GM12878 (cell line): ENCODE results near the gene NR6A1. TPM values are rescaled to one million over a fixed set of nuclear protein-coding genes. Genes with fewer than 3 reads are reported as not detected.

Experiments used
- ATAC-seq: fragments of 200-7000 bp; cut with Tn5 transposase; 3 replicates; pipeline ENCODE4 v1.9.1; 2020; ENCODE audit warnings: mild to moderate bottlenecking, moderate library complexity
- BruUV-seq: library from RNA; stranded (reverse); fragments of 400-500 nt; replicated peaks from 2 replicates; lab custom pipeline; 2021; lab: Mats Ljungman, UMichigan
- CTCF ChIA-PET: fragments of 300-600 bp; sonication (Branson Sonifier 250); formaldehyde crosslinking; extraction: SDS; loops from one replicate; lab custom pipeline; 2021; ENCODE audit warnings: inconsistent platforms; lab: Yijun Ruan, JAX
- POLR2A ChIA-PET: fragments of 350-600 bp; formaldehyde crosslinking; extraction: SDS; loops from one replicate; lab custom pipeline; 2021; ENCODE audit warnings: inconsistent platforms; lab: Charles Lee
- RAD21 ChIA-PET: fragments of 300-600 bp; sonication (Branson Sonifier 250); formaldehyde crosslinking; loops from one replicate; lab custom pipeline; 2023; ENCODE audit warnings: antibody characterized with exemption; ENCODE audit not compliant: unreplicated experiment; lab: Charles Lee
- SMC1A ChIA-PET: fragments of 300-600 bp; sonication (Branson Sonifier 250); formaldehyde crosslinking; loops from one replicate; lab custom pipeline; 2023; ENCODE audit not compliant: unreplicated experiment, uncharacterized antibody; lab: Charles Lee
- DNase-seq: peaks from one replicate; pipeline ENCODE4 v3.0.0-alpha.2; 2011; ENCODE audit warnings: low read depth, low spot score
- FAIRE-seq: peaks from 3 replicates; lab custom pipeline; 2011; peaks lifted over from hg19 to GRCh38; lab: Jason Lieb, UNC
- H2AFZ ChIP-seq: 2 replicates; pipeline ENCODE4 v1.6.0; 2011; ENCODE audit warnings: low read depth, low read length, control low read depth; ENCODE audit not compliant: control insufficient read depth
- H3K27ac ChIP-seq: 2 replicates; pipeline ENCODE4 v1.5.1; 2011; ENCODE audit warnings: control low read depth; ENCODE audit not compliant: control insufficient read depth, insufficient read depth
- H3K27me3 ChIP-seq, 2 experiments: replicated peaks in 1 of 2; 2 replicates each; pipeline versions ENCODE4 v1.6.0 to v1.6.1; 2011; ENCODE audit warnings: low read length in 1 of 2; ENCODE audit not compliant: control insufficient read depth in 2 of 2, insufficient read depth in 2 of 2
- H3K36me3 ChIP-seq, 2 experiments: 2 replicates each; pipeline ENCODE4 v1.5.1; 2011; ENCODE audit warnings: low read length in 1 of 2; ENCODE audit not compliant: control insufficient read depth in 2 of 2, insufficient read depth in 2 of 2
- H3K4me1 ChIP-seq: 2 replicates; pipeline ENCODE4 v1.6.1; 2011; ENCODE audit warnings: mild to moderate bottlenecking, low read length, moderate library complexity, mixed read lengths; ENCODE audit not compliant: control insufficient read depth, insufficient read depth
- H3K4me2 ChIP-seq: 2 replicates; pipeline ENCODE4 v1.6.0; 2011; ENCODE audit warnings: control low read depth; ENCODE audit not compliant: control insufficient read depth, insufficient read depth
- H3K4me3 ChIP-seq: fragments of 200-600 bp; sonication (generic); 2 replicates; pipeline ENCODE4 v1.5.1; 2016
- H3K79me2 ChIP-seq: 2 replicates; pipeline ENCODE4 v1.6.0; 2011; ENCODE audit warnings: low read length; ENCODE audit not compliant: control insufficient read depth, insufficient read depth
- H3K9ac ChIP-seq: 2 replicates; pipeline ENCODE4 v1.8.0; 2011; ENCODE audit warnings: low read length, control low read depth, mixed read lengths; ENCODE audit not compliant: control insufficient read depth, insufficient read depth
- H3K9me3 ChIP-seq: replicated peaks from 3 replicates; pipeline ENCODE4 v1.5.1; 2011; ENCODE audit warnings: mild to moderate bottlenecking, low read length; ENCODE audit not compliant: control insufficient read depth, insufficient read depth
- H4K20me1 ChIP-seq: 2 replicates; pipeline ENCODE4 v1.6.0; 2011; ENCODE audit not compliant: control insufficient read depth, insufficient read depth
- ETV6 ChIP-seq, 2 experiments: fragments of 450-650 bp in 1 of 2; IDR thresholded peaks in 1 of 2; conservative IDR thresholded peaks in 1 of 2; 2 replicates each; pipeline ENCODE4 v1.6.1; 2014; ENCODE audit warnings: antibody characterized with exemption in 1 of 2, borderline replicate concordance in 1 of 2, low read depth in 1 of 2, mild to moderate bottlenecking in 1 of 2, moderate library complexity in 1 of 2
- IKZF1 ChIP-seq: fragments of 450-650 bp; conservative IDR thresholded peaks from 2 replicates; pipeline ENCODE4 v1.6.1; 2017; ENCODE audit warnings: antibody characterized with exemption, mild to moderate bottlenecking
- POLR2AphosphoS5 ChIP-seq: IDR thresholded peaks from 2 replicates; pipeline ENCODE4 v1.6.1; 2011; ENCODE audit warnings: mild to moderate bottlenecking, low read length, inconsistent platforms
- RFX5 ChIP-seq: IDR thresholded peaks from 2 replicates; pipeline ENCODE4 v1.6.1; 2011; ENCODE audit warnings: low read depth, low read length, improper control_type of control experiment
- RUNX3 ChIP-seq: IDR thresholded peaks from 2 replicates; pipeline ENCODE4 v1.6.1; 2012; ENCODE audit warnings: low read length, inconsistent platforms
- ZSCAN29 ChIP-seq: fragments of 450-650 bp; IDR thresholded peaks from 2 replicates; pipeline ENCODE4 v1.6.1; 2017; ENCODE audit warnings: mild to moderate bottlenecking, moderate library complexity
- WGBS: methylation state at CpG from one replicate; pipeline ENCODE4 v1.1.6; 2016; ENCODE audit warnings: low lambda C conversion rate; ENCODE audit not compliant: insufficient replicate concordance, insufficient coverage; ENCODE audit errors: missing lambda C conversion rate; 5-methylcytosine and 5-hydroxymethylcytosine counted together
- in situ Hi-C: fragments of 300-500 bp; cut with MboI; formaldehyde crosslinking; loops from 9 replicates; pipeline ENCODE4 v1.14.3; 2018; ENCODE audit warnings: mixed read lengths
- intact Hi-C: fragments of 100-400 bp; cut with micrococcal nuclease; formaldehyde crosslinking; loops from one replicate; pipeline ENCODE4 v1.14.2; 2022; ENCODE audit not compliant: unreplicated experiment
- polyA plus RNA-seq, 11 experiments: library from polyadenylated mRNA; depleted of rRNA in 4 of 11; unstranded in 6 of 11; stranded (reverse) in 5 of 11; fragments of >200 nt; fragmentation: Nextera tagmentation in 4 of 11; fragmentation: Illumina TruSeq in 1 of 11; extraction: Ambion mirVana in 4 of 11; extraction: Trizol in 1 of 11; gene quantifications; 1 replicate in 1 of 11; 2 replicates in 10 of 11; pipeline versions ENCODE4 v1.2.1 to v1.2.3, GENCODE V29; 2011 to 2016; ENCODE audit warnings: inconsistent platforms in 2 of 11, missing spikeins in 2 of 11, low read depth in 1 of 11
- total RNA-seq, 4 experiments: library from RNA; depleted of rRNA in 3 of 4; stranded (reverse); fragments of >200 nt in 3 of 4; fragmentation: Illumina TruSeq in 1 of 4; extraction: Trizol in 1 of 4; gene quantifications; 2 replicates each; pipeline versions ENCODE4 v1.2.1 to v1.2.3, GENCODE V29; 2013 to 2021
- TF ChIP-seq, protein P1 (sequence below), 3 experiments: IDR thresholded peaks in 2 of 3; conservative IDR thresholded peaks in 1 of 3; 2 replicates each; pipeline ENCODE4 v1.5.1; 2011; ENCODE audit warnings: low read depth in 3 of 3, low read length in 3 of 3, mild to moderate bottlenecking in 3 of 3, control low read depth in 2 of 3, moderate library complexity in 2 of 3, inconsistent platforms in 1 of 3, mixed read lengths in 1 of 3; ENCODE audit not compliant: control insufficient read depth in 2 of 3, insufficient read depth in 1 of 3; ENCODE audit errors: extremely low read depth in 1 of 3

The NR6A1 gene
- total and polyA plus RNA-seq, 10 of the 15 experiments (the other 5 are each of a cell fraction or from before 2014, with no cell fraction given): 1.2 to 9.2 (median 4.6) TPM

- TF ChIP-seq, protein P1, sequence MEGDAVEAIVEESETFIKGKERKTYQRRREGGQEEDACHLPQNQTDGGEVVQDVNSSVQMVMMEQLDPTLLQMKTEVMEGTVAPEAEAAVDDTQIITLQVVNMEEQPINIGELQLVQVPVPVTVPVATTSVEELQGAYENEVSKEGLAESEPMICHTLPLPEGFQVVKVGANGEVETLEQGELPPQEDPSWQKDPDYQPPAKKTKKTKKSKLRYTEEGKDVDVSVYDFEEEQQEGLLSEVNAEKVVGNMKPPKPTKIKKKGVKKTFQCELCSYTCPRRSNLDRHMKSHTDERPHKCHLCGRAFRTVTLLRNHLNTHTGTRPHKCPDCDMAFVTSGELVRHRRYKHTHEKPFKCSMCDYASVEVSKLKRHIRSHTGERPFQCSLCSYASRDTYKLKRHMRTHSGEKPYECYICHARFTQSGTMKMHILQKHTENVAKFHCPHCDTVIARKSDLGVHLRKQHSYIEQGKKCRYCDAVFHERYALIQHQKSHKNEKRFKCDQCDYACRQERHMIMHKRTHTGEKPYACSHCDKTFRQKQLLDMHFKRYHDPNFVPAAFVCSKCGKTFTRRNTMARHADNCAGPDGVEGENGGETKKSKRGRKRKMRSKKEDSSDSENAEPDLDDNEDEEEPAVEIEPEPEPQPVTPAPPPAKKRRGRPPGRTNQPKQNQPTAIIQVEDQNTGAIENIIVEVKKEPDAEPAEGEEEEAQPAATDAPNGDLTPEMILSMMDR (IDR thresholded peaks at IDR 0.05 in 2 of 3, conservative IDR thresholded peaks at IDR 0.05 in 1 of 3; ENCODE audit: control insufficient read depth in 2 of 3, extremely low read depth in 1 of 3, insufficient read depth in 1 of 3, low read depth in 3 of 3, low read length in 3 of 3): no peak
- TF ChIP-seq ZSCAN29: peak; percentile 91
Observed at GRCh38 chr9:124769549-124770358, 1.4 kb downstream of the NR6A1 start (continued).

- BruUV-seq: TSS peak; percentile 55
- peaks cover 18% of the 10 kb centered on the region for H3K4me1 ChIP-seq
- no peaks in the 10 kb centered on the region for H4K20me1 ChIP-seq
- H3K27ac ChIP-seq: peak overlapping the region; percentile 69
- POLR2A ChIA-PET: interaction anchor here (0.6 to 4.5 kb wide), 17 partner anchors 10 to 488 kb away, joined by 3 to 41 read pairs (median 4); partner anchors contain the start of genes ARPC5L, RPL35 and WDR38
- SMC1A ChIA-PET: interaction anchor here (0.8 to 9.9 kb wide), 13 partner anchors 10 to 379 kb away, joined by 3 to 233 read pairs (median 4); partner anchors contain the start of gene WDR38
- ATAC-seq (no peak), FAIRE-seq (peak; percentile 71), DNase-seq (no peak)
- peaks cover 62% of the 10 kb centered on the region for H3K79me2 ChIP-seq
- intact Hi-C loops: loop anchor here (5.0 kb wide), 1 partner anchor 352 kb away; the partner anchor contains the start of gene PSMB7
- TF ChIP-seq ETV6 (conservative IDR thresholded peaks at IDR 0.05 in 1 of 2, IDR thresholded peaks at IDR 0.05 in 1 of 2; ENCODE audit: borderline replicate concordance in 1 of 2, low read depth in 1 of 2): no peak
- TF ChIP-seq IKZF1: no peak
- no peak for TF ChIP-seq RFX5
- no peak for TF ChIP-seq POLR2AphosphoS5
- TF ChIP-seq RUNX3: no peak
- no peaks in the 10 kb centered on the region for H3K27me3 ChIP-seq
- H3K4me3 ChIP-seq: peak overlapping the region; percentile 97
- peak overlapping the region; percentile 78 for H3K9ac ChIP-seq
- WGBS: 64% methylated on average over 11 of the region's 11 CpGs
- no peaks in the 10 kb centered on the region for H3K36me3 ChIP-seq
- CTCF ChIA-PET: interaction anchor here (0.6 to 16.1 kb wide), 16 partner anchors 8 to 535 kb away, joined by 3 to 575 read pairs (median 4); partner anchors contain the start of genes ARPC5L, RPL35 and WDR38
- no peak overlapping the region for H2AFZ ChIP-seq
- in situ Hi-C loops: no loop called here
- RAD21 ChIA-PET: interaction anchor here (0.6 to 1.8 kb wide), 13 partner anchors 8 to 431 kb away, joined by 3 to 13 read pairs (median 4); partner anchors contain the start of gene WDR38
- H3K4me2 ChIP-seq: peak overlapping the region; percentile 80
- H3K9me3 ChIP-seq: no peaks in the 10 kb centered on the region
Observed at GRCh38 chr9:124768750-124769548, 2.2 kb downstream of the NR6A1 start.
